ENCODE measurements around the gene B4GALT4. TPM values are rescaled to one million over a fixed set of nuclear protein-coding genes. Genes with fewer than 3 reads are reported as not detected.
"Not testable (repeated sequence)": the region's sequence is repeated elsewhere in the genome, so short reads cannot be mapped to it uniquely, and the experiment has no call there.

The B4GALT4 gene
- total RNA-seq, 1 donor from 2014 or later: 13.2 TPM

DNA sequence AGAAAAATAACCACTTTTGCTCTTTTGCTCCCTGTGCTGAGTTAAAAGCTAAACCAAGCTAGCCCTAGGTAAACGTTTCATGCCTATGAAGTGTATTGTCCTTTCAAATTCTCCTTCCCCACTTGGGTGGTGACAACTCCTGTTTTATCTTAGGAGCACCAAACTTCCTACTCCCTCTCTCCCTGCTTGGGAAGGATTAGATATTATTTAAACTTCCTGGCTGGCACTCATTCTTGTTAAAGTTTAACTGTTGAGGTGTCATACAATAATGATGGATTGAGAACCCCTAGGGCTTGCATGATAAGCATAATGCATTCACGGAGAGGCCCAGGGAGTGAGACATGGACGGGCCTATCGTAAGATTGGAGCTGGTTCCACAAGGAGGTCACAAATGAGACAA lies 29.5 kb downstream of the B4GALT4 start:
- intact Hi-C loops (cut with DNase I): no loop called here
- DNase-seq (ENCODE audit: low spot score): no peak

DNA sequence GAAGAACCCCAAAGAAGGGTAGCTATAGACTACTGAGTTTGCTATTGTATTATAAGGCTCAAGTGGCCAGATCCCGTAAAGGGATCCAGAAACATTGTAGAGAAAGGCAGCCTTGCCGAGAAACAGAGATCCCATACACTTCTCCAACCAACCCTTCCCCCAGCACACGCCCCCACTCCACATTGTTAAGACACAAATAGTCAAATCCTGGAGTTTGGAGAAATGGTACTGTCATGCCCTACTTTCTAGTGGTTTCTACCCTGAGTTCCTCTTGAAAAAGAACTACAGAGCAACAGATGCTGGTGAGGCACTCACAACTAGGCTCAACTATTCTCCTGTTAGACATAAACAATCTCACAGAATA lies 33.2 kb downstream of the B4GALT4 start:
- no peak for DNase-seq (ENCODE audit: low spot score)
- intact Hi-C loops (cut with DNase I): no loop called here

DNA sequence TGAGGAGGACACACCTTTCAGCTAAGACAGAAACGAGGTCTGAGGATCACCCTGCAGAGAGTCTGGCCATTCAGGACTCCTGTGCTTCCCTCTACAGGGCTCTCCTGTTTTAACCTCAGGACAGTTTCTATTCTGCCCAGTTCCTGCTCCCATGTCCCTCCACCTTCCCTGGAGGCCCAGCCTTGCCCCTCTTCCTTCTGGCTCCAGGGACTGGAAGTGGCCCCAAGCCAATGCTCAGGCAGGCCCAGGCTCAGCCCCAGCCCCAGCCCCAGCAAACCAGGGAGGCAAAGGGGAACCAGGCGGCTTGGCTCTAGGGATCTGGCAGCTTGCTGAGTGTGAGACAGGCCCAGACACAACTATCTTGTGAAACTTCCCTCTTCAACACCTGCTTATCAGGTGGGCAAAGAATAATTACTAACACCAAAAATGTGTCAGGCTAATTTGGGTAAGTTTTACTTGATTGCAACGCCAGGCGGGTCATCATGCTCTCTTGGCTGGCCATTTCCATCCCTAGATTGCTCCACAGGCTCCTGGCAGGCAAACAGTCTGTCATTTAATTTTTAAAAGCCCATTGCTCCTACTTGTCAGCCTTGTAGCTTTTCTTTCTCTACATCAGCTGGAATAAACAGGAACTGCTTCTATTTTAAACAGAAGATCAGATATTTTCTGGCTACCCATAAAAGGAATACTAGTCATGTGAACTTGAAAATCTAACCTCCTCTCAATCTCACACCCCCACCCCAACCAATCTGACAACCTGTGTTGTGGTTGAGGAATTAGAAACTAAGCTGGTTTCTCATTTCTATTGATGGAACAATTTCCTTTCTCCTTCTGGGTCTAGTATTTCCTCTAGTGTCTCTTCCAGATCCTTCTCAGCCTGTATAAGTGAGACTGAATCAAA lies 33.8 kb downstream of the B4GALT4 start:
- intact Hi-C loops (cut with DNase I): no loop called here
- peak; percentile 78 for DNase-seq (ENCODE audit: low spot score)

DNA sequence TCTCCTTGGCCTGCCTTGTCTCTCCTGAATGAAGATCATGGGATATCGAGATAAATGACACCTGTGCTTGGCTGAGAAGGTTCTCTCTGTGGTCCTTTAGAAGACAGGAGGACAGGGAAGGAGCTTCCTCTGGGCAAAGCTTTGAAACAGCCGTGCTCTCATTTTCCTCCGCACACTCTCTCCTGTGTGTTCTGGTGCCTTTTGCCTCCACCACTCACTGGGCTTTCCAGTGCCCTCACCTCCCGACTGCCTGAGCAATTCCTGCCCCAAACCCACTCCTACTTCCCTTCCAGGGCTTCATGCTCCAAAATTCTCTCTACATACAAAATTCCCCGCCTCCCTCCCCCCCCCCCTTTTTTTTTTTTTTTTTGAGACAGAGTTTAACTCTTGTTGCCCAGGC lies 35.0 kb downstream of the B4GALT4 start:
- DNase-seq (ENCODE audit: low spot score): no peak
- intact Hi-C loops (cut with DNase I): no loop called here

DNA sequence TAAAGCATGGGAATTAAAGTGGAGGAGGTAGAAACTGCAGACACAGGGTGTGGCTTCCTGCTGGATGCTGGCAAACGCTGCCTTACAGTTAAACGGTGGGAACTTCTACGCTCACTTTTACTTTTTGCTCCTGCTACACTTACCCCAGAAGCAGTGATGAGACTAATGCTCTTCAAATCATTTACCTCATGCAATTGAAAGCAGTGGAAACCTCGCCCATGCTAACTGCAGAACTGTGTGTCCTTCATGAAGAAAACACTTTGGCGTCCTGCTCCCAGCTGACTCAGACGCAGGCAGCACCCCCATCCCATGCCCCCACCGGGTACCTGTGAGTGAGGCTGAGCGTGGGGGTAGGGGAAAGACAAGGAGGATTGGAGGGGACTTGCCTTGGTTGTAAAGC lies 35.5 kb downstream of the B4GALT4 start:
- no peak for DNase-seq (ENCODE audit: low spot score)
- intact Hi-C loops (cut with DNase I): no loop called here

DNA sequence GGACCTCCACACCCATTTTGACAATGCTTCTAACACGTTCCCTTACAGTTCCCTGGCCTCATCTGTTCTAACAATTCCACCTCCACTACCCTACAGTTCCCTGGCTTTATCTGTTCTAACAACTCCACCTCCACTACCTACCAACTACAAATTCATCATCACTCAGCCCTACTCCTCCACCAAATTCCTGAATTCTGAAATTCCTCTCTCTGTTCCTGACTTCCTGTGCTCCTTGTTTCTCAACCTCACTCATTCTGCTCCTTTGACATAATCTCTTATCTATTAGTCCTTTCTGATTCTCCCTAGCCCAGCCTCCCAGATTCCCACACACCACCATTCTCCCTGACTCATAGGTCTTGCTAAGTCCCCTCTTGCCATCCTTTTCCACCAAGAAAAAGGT lies 44.8 kb downstream of the B4GALT4 start:
- intact Hi-C loops (cut with DNase I): no loop called here
- no peak for DNase-seq (ENCODE audit: low spot score)

DNA sequence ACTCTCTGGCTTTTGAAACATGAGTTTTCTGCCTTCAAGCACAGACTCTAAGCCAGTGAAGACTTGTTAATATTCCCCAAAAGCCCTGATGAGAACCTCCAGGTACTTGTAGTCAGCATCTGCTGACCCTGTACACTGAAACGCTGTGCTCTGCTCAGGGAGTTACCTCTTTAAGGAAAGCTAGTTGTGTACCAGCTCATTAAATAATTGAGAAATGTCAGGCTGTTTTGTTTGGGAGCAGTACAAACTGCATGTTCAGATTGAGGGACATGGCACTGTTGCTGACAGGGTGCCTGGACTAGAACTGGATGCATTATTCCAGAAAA lies 45.6 kb downstream of the B4GALT4 start:
- no peak for DNase-seq (ENCODE audit: low spot score)
- intact Hi-C loops (cut with DNase I): no loop called here

DNA sequence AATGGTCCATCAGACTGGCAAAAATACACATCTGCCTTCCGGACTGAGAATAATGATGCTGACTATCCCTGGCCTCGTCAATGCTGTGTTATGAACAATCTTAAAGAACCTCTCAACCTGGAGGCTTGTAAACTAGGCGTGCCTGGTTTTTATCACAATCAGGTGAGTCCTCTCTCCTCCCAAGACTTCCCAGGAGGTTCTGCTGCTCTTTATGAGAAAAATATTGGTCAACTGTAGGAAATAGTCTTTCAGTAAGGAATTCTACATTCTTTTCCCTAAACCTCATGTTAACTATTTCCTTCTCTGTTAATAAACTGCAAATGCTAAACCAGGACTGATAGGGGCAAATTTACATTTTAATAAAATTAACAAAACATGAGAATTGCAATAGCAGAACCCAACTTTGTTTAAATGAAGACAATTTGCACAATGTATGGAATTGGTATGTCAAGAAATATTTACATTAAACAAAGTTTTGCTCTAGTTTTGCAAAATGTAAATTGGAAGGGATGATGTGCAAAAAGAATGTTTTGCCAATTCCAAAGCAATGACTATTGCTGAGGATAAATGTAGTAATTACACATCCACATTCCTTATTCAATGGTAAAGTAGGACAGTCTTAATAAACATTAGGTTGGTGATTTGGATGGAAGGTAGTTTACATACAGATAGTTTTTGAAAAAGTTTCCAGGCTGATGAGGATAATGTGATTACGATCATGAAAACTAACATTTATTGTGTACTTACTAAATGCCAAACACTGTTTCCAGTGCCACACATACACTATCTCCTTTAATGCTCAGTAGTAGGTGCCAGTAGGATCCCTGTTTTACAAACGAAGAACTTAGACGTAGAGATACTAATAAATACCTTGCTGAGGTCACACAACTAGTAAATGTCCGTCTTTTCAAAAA lies 46.2 kb downstream of the B4GALT4 start:
- no peak for DNase-seq (ENCODE audit: low spot score)

DNA sequence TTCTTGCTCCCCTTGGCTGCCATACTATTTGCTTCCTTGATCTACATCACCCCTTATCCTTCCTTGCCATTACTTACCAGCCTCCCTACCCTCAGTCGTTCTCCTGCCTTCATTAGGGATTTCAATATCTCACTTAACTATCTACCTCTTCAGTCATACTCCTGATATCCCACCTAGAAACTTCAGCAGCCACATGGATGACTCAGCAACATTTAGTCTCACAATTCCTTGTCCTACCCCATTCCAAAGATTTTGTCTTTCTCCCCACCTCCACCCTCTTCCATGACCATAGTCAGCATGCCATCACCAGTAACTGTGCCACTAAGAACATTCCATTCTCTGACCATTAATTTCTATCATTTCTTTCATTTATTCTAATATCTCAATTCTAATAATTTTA lies 48.9 kb downstream of the B4GALT4 start:
- DNase-seq (ENCODE audit: low spot score): no peak
- intact Hi-C loops (cut with DNase I): no loop called here

More for the DNA sequence above, 46.2 kb downstream of the B4GALT4 start:
- intact Hi-C loops (cut with DNase I): no loop called here

DNA sequence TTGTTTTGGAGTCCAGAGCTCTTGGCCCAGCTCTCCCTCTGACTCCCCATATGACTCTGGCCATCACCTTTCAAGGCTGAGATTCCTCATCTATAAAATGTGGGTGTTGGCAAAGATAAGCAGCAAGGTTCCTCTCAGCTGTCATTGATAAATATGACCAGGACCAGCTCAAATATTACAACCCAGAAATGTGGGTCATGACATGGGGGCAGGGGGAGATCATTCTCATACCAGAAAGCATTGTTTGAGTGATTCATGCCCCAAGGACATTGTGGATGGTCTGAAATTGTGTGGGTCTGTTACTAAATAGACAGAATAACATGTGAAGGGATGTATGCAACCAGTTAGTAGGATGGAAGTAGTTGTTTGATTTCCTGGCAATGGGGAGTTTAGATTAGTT lies 53.4 kb downstream of the B4GALT4 start:
- intact Hi-C loops (cut with DNase I): no loop called here
- DNase-seq (ENCODE audit: low spot score): no peak

DNA sequence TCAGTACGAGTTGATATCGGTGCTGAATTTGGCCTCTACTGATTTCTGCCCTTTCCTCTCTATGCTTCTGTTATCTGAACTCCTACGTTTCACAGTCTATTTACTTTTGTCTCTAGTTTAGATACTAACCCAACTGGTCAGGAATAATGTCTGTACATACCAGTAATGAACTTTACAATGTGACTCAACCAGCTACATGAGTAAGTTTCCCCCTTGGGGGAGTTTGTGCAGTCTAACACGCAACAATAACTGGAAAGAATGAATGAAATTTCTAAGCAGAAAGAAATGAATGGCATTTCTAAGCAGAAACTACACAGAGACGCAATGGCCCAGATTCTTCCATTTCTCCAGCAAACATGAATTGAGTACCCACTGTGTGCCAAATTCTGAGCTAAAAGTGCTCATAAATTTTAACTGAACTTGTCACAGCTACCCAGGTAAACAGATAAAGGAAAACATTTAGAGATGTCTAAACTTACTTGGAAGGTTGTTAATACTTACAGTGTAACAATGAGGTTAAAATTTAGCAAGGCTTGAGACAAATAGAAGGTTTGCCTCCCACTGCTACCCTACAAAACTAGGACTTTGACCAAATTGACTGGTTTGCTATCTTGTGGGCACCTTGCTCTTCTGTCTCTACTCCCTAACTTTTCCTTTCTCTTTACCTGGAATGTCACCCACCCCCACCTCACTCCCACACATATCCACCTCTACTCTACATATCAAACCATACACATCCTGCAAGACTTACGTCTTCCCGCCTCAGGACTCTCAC lies 55.7 kb downstream of the B4GALT4 start:
- intact Hi-C loops (cut with DNase I): no loop called here
- no peak for DNase-seq (ENCODE audit: low spot score)

DNA sequence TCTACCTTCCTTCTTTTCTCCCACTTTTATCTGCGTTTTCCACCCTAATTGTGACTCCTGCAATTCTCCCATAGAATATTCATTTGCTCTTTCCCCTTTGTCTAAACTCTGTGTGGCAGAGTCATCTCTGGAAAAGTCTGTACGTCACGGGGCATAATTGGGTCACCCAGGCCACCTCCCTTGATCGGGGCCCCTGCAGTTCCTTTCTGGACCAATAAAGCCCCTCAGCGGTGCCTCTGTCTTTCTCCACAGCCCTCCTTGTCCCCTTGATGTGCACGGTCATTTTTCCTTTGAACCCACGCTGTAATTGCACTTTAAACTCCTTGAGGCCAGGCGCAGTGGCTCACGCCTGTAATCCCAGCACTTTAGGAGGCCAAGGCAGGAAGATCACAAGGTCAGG lies 56.6 kb downstream of the B4GALT4 start:
- intact Hi-C loops (cut with DNase I): no loop called here
- no peak for DNase-seq (ENCODE audit: low spot score)

DNA sequence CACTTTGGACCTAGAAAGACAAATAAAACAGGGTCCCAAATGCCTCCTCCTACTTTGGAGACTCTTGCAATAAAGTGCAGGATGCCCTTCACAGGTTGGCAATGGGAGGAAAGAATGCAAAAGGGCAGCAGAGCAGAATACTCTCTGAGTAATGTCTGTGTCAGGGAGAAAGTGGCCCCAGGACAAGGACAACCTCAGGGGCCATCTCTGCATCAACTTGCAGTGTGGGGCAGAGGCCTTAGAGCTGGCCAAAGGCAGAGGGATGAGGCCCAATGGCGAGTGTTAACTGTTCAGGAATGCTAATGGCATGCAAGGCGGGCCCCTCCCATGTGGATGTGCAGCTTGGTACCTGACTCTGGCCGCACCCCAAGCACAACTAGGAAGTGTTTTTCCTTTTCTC lies 58.9 kb downstream of the B4GALT4 start:
- DNase-seq (ENCODE audit: low spot score): no peak
- intact Hi-C loops (cut with DNase I): no loop called here

DNA sequence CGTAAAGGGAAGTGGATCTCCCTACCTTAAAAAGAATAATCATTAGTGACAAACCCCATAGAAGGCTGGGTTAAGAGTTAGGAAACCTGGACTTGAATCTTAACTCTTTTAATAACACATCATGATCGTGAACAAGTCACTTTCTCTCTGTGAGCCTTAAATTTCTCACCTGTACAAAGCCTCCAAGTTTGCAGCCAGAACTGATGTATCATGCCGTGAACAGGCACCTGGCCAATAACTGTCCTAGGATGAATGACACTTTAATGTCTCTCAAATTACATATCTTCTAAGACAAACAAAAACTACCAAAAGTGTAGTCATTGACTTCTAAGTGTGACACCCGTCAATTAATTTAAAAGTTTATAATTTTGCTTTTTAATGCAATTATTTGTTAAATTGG lies 63.4 kb downstream of the B4GALT4 start:
- DNase-seq (ENCODE audit: low spot score): no peak
- intact Hi-C loops (cut with DNase I): no loop called here

DNA sequence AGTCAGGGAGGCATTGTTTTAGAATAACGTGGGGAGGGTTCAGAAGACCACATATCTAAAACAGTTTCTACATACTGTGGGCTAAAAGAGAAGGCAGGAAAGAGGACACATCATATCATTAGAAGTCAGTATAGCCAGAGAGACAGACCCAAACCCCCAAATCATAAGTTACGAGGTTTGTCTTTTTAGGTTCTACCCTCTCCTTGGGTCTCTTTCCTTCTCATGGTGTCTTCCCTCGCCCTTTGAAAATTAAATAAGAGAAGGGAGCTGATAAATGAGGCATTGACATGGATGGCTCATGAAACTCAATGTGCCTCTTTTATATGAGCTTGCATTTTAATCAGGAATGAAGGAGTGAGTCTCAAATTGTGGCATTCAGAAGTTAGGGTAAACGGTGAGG lies 63.9 kb downstream of the B4GALT4 start:
- intact Hi-C loops (cut with DNase I): no loop called here
- no peak for DNase-seq (ENCODE audit: low spot score)

DNA sequence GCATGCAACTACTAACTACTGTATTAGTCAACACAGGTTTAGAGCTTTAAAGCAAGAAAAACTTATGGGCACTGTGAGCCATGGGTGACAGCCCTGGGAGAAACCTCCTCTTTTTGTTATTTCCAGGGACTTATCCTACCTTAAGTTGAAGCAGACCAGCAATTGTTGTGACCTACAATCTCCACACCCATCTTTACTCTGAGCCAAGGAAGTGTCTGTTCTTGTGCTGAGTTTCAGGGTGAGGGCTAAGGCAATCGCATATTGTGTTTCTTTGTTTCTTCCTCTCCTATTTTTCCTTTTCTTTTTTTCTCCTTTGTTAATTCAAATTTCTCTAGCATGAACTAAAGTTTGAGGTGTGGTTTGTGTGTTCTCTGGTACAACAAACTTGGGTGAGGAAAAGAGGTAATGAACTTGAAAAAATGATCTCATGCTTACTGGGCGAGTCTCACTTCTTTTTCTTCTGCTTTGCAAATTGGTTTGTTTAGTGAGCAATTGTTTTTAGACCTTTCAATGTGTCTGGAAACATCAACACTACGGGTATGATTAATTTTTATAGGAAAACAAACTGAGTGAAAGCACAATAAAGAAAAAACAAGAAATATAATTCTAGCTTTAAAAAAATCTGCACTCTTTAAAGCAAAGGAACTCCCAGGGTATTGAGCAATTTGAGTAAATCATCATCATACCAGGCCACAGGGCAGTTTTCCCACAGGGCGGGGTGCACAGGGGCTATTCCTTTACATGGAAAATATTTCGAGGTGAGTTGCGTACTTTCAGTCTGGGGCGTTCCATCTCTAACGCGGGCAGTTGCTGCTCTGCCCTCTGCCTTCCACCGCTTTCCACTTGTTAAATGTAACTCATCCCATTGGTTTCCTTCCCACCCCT lies 64.6 kb downstream of the B4GALT4 start:
- DNase-seq (ENCODE audit: low spot score): no peak
- intact Hi-C loops (cut with DNase I): no loop called here

DNA sequence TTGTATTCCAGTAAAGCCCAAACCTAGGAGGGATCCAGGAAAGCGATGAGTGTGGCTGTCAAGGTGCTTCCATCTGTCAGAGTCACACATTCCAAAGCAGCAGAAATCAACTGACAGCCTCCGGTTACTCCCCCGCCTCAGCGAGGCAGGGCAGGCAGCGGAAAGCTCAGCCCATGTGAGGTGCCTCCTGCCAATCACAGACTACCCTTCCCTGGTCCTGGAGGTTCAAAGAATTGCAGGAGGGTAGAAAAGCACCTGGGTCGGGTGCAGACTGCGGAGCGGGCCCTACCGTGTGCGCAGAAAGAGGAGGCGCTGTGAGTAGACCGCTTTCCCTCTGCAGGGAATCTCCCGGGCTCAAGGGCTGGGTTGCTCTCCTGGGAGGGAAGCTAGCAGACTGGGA lies 67.4 kb downstream of the B4GALT4 start, which contains the start of gene UPK1B:
Gene UPK1B, plus strand, starts transcription at position 274 of the 400 bp plus-strand sequence. CDS start 13,144 bp downstream, outside the sequence.
- DNase-seq (ENCODE audit: low spot score): no peak

DNA sequence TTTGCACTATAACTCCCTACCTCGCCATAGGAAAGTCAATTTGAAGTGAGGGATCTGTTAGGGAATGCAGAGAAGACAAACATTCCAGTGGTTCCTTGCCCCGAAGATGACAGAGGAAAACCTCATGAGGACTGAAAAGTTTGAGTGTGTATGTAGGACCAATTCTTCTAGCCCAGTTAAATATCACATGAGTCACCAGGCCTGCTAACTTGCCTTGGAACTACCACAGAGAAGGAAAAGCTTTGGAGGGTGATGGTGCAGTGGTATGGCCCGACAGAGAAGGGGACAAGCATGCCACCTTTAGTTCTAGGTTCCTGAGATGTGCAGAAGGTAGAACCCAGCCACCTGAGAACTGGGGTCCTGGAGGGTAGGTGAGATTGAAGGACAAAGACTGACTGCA lies 69.9 kb downstream of the B4GALT4 start:
- intact Hi-C loops (cut with DNase I): no loop called here
- DNase-seq (ENCODE audit: low spot score): no peak

More for the DNA sequence above, 67.4 kb downstream of the B4GALT4 start, which contains the start of gene UPK1B:
- intact Hi-C loops (cut with DNase I): no loop called here

DNA sequence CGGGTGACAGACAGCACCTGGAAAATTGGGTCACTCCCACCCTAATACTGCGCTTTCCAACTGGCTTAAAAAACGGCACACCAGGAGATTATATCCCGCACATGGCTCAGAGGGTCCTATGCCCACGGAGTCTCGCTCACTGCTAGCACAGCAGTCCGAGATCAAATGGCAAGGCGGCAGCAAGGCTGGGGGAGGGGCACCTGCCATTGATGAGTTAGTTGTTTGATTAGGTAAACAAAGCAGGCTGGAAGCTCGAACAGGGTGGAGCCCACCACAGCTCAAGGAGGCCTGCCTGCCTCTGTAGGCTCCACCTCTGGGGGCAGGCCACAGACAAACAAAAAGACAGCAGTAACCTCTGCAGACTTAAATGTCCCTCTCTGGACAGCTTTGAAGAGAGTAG lies 75.9 kb downstream of the B4GALT4 start:
- intact Hi-C loops (cut with DNase I); DNase-seq (ENCODE audit: low spot score): not testable (repeated sequence)
